Measurements from ENCODE around the gene C7orf57. TPM values are rescaled to one million over a fixed set of nuclear protein-coding genes. Genes with fewer than 3 reads are reported as not detected.

C7orf57 gene
- total RNA-seq, 1 donor from 2014 or later: not detected

DNA sequence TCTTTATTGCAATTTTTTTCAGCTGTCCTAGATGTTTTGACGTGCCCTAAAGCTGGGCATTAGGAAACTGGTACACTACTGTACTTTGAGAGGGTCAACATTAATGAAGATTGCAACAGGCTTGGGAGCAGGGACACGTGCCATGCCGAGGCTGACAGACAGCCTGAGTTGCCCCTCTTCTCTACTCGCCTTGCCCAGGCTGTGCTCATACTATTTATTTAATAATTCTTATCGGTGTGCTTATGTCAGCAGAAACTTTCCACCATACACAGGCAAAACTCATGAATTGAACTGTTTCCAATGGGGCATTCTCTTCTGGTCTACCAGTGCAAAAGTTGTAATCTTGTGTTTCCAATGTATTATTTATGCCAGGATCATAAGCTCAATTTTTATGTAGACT lies 24.4 kb downstream of the C7orf57 start:
- Mint-ChIP-seq H3K36me3 (ENCODE audit: low read depth, unreplicated experiment) (no peaks in the 10 kb centered on the region), H3K4me3 (ENCODE audit: unreplicated experiment) (no peak overlapping the region), H3K4me1 (ENCODE audit: unreplicated experiment) (peaks cover 9% of the 10 kb centered on the region), H3K27me3 (ENCODE audit: unreplicated experiment) (peaks cover 3% of the 10 kb centered on the region), H3K9me3 (ENCODE audit: unreplicated experiment) (peaks cover 4% of the 10 kb centered on the region), H3K27ac (ENCODE audit: unreplicated experiment) (no peak overlapping the region)
- TF ChIP-seq, protein P1, sequence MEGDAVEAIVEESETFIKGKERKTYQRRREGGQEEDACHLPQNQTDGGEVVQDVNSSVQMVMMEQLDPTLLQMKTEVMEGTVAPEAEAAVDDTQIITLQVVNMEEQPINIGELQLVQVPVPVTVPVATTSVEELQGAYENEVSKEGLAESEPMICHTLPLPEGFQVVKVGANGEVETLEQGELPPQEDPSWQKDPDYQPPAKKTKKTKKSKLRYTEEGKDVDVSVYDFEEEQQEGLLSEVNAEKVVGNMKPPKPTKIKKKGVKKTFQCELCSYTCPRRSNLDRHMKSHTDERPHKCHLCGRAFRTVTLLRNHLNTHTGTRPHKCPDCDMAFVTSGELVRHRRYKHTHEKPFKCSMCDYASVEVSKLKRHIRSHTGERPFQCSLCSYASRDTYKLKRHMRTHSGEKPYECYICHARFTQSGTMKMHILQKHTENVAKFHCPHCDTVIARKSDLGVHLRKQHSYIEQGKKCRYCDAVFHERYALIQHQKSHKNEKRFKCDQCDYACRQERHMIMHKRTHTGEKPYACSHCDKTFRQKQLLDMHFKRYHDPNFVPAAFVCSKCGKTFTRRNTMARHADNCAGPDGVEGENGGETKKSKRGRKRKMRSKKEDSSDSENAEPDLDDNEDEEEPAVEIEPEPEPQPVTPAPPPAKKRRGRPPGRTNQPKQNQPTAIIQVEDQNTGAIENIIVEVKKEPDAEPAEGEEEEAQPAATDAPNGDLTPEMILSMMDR (IDR thresholded peaks at IDR 0.05; ENCODE audit: unreplicated experiment): no peak
- DNase-seq (ENCODE audit: low spot score): no peak

- Mint-ChIP-seq H3K27ac (ENCODE audit: unreplicated experiment) (no peak overlapping the region), H3K9me3 (ENCODE audit: unreplicated experiment) (peaks cover 3% of the 10 kb centered on the region), H3K36me3 (ENCODE audit: low read depth, unreplicated experiment) (no peaks in the 10 kb centered on the region), H3K4me1 (ENCODE audit: unreplicated experiment) (peaks cover 2% of the 10 kb centered on the region), H3K4me3 (ENCODE audit: unreplicated experiment) (no peak overlapping the region), H3K27me3 (ENCODE audit: unreplicated experiment) (no peaks in the 10 kb centered on the region)
- TF ChIP-seq, protein P1 (IDR thresholded peaks at IDR 0.05; ENCODE audit: unreplicated experiment): no peak
- DNase-seq (ENCODE audit: low spot score): no peak
These were observed 28.6 kb downstream of the C7orf57 start for GRCh38 chr7:48063985-48064384.

GRCh38 chr7:48067475-48067874 lies 32.1 kb downstream of the C7orf57 start:
- H3K27ac Mint-ChIP-seq (ENCODE audit: unreplicated experiment): no peak overlapping the region
- no peak for DNase-seq (ENCODE audit: low spot score)
- H3K9me3 Mint-ChIP-seq (ENCODE audit: unreplicated experiment): no peaks in the 10 kb centered on the region
- H3K27me3 Mint-ChIP-seq (ENCODE audit: unreplicated experiment): no peaks in the 10 kb centered on the region
- H3K4me1 Mint-ChIP-seq (ENCODE audit: unreplicated experiment): no peaks in the 10 kb centered on the region
- H3K4me3 Mint-ChIP-seq (ENCODE audit: unreplicated experiment): no peak overlapping the region
- no peaks in the 10 kb centered on the region for H3K36me3 Mint-ChIP-seq (ENCODE audit: low read depth, unreplicated experiment)
- TF ChIP-seq, protein P1 (IDR thresholded peaks at IDR 0.05; ENCODE audit: unreplicated experiment): no peak

DNA sequence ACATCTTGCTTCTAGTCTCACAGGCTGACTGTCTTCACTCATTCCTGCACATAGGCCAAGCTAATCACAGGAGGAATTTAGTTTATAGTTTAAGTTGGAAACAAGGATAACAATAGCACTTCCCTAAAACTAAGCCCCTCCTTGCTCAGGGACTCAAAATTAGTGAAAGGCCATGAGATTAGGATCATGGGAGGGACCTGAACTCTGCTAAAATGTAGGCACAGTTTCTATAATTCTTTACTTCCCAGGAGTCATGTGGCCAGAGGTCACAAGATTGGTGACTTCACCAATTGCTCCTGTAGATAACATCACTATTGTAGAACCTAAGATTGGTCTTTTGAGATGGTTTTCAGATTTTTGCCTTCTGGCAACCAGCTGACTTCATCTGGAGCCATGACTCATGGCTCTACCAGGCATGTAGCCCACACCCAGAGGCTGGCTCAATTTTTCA lies 38.9 kb downstream of the C7orf57 start:
- peaks cover 8% of the 10 kb centered on the region for H3K27me3 Mint-ChIP-seq (ENCODE audit: unreplicated experiment)
- no peaks in the 10 kb centered on the region for H3K36me3 Mint-ChIP-seq (ENCODE audit: low read depth, unreplicated experiment)
- no peak overlapping the region for H3K4me3 Mint-ChIP-seq (ENCODE audit: unreplicated experiment)
- no peaks in the 10 kb centered on the region for H3K9me3 Mint-ChIP-seq (ENCODE audit: unreplicated experiment)
- H3K27ac Mint-ChIP-seq (ENCODE audit: unreplicated experiment): no peak overlapping the region
- peaks cover 34% of the 10 kb centered on the region for H3K4me1 Mint-ChIP-seq (ENCODE audit: unreplicated experiment)
- TF ChIP-seq, protein P1 (IDR thresholded peaks at IDR 0.05; ENCODE audit: unreplicated experiment): no peak
- DNase-seq (ENCODE audit: low spot score): no peak

DNA sequence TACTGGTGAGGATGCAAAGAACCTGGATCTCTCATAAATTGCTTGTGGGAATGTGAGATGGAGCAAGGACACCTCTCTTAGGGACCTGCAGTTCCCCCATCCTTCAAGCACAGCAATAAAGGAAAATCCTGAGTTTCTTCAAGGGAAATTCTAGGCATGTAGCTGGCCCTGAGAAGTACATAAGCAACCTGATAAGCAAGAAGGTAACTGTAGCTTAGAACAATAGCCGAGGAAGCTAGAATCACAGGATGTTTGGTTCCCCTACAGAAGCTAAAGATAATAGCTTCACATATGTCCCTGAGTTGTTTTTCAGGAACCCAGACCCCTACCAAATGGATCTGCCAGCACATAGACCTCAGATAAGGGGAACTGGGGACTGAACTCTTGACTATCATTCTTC lies 42.1 kb downstream of the C7orf57 start:
- no peaks in the 10 kb centered on the region for H3K36me3 Mint-ChIP-seq (ENCODE audit: low read depth, unreplicated experiment)
- no peak for DNase-seq (ENCODE audit: low spot score)
- peak overlapping the region; percentile 94 for H3K27ac Mint-ChIP-seq (ENCODE audit: unreplicated experiment)

More for the DNA sequence above, 42.1 kb downstream of the C7orf57 start:
- H3K27me3 Mint-ChIP-seq (ENCODE audit: unreplicated experiment): peaks cover 8% of the 10 kb centered on the region
- H3K4me3 Mint-ChIP-seq (ENCODE audit: unreplicated experiment): no peak overlapping the region
- TF ChIP-seq, protein P1 (IDR thresholded peaks at IDR 0.05; ENCODE audit: unreplicated experiment): no peak
- H3K4me1 Mint-ChIP-seq (ENCODE audit: unreplicated experiment): peaks cover 48% of the 10 kb centered on the region
- no peaks in the 10 kb centered on the region for H3K9me3 Mint-ChIP-seq (ENCODE audit: unreplicated experiment)
